GM19023 (cell line): ENCODE results near the gene MS4A10.

Experiments
- ATAC-seq: cut with Tn5 transposase; IDR thresholded peaks from one replicate; pipeline ENCODE4 v1.9.1; 2021; ENCODE audit warnings: mild to moderate bottlenecking, moderate library complexity; ENCODE audit not compliant: unreplicated experiment

MS4A10 gene

GRCh38 chr11:60785806-60786361 is 751 bp downstream of the MS4A10 start:
- no peak for ATAC-seq

GRCh38 chr11:60786811-60787567 is 1.9 kb downstream of the MS4A10 start:
- ATAC-seq: no peak

- ATAC-seq: no peak
Measured at GRCh38 chr11:60788401-60789125, 3.4 kb downstream of the MS4A10 start.

- no peak for ATAC-seq
Measured at GRCh38 chr11:60790726-60791125, 5.6 kb downstream of the MS4A10 start.

DNA sequence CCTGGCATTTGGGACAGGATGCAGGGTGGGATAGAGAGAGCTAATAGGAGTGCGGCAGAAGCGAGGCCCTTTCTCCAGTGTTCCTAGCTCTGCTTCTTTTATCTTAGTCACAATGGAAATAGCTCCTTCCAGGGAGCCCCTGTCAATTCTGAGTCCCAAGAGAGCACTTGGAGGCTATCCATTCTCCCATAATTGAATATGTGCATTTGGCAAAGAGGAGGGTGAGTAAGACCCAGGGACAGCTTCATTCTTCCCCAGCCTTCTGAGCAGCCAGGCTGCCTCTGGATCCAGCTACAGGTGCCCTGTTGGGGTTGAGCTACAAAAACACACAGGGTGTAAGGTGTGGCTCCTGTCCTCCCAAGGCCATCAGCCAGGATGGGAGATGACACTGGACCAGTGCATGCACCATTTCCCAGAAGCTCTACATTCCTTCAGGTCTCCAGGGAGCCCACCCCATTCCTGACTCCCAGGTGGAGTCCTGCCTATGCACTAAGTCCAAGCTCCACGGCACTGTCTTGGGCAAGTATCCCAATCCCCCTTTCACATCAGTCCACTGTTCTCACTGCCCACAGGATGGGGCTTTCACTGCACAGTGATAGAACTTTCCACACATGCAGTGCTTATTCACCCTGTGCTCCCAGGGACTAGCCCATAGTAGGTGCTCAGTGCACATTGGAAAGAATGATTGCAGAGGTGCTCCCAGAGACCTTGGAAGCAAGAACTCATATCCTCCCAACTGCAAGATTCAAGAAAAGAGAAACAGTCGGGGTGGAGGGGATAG is 6.2 kb downstream of the MS4A10 start:
- no peak for ATAC-seq

- no peak for ATAC-seq
Measured at GRCh38 chr11:60792521-60792920, 7.4 kb downstream of the MS4A10 start.

DNA sequence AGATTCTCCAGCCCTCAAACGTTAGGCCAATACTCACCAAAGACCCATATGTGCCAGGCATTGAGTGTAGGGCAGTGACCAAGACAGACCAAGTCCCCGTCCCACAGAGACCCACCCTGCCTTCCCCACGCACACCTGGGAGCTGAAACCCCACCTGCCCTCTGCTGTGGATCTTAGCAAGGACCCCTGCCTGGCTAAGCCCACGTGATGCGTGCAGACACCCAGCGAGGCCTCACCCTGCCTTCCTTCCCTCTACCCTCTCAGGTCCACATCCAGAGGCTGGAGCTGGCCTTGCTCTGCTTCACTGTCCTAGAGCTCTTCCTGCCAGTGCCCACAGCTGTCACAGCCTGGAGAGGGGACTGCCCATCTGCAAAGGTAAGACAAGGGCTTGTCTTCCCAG is 10.2 kb downstream of the MS4A10 start:
- ATAC-seq: no peak

DNA sequence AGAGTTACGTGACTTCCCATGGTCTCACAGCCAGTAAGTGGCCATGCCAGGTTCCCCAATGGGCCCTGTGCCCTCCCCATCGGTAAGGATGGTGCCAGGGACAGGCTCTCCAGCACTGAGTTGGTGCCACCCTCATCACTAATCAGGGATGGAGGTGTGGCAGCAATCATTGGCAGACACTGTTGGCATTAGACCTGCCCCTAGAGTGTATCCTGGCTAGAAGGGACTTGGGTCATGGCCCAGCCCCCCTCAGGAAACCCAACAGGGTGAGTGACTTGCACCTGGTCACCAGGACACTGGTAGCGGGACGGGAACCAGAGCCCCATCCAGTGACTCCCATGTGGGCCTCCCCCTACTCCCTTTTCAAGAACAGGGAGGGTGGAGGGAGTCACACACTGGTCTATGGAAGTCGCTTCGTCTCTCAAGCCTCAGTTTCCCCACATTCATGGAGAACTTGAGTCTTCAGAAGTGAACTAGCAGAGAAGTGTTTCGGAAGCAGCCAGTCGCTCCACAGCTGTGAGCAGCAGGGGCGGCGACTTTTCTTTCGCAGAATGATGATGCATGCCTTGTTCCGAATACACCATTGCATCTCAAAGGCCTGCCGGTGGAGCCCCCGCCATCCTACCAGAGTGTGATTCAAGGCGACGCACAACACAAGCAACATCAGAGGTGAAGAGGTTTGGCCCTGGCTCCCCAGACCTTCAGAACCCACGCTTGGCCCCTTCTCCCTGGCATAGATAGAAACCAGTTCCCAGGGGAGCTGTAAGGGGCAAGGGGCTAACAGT is 12.9 kb downstream of the MS4A10 start:
- no peak for ATAC-seq

- ATAC-seq: no peak
Measured at GRCh38 chr11:60798631-60799030, 13.5 kb downstream of the MS4A10 start.

- no peak for ATAC-seq
Measured at GRCh38 chr11:60801194-60801593, 16.1 kb downstream of the MS4A10 start.

DNA sequence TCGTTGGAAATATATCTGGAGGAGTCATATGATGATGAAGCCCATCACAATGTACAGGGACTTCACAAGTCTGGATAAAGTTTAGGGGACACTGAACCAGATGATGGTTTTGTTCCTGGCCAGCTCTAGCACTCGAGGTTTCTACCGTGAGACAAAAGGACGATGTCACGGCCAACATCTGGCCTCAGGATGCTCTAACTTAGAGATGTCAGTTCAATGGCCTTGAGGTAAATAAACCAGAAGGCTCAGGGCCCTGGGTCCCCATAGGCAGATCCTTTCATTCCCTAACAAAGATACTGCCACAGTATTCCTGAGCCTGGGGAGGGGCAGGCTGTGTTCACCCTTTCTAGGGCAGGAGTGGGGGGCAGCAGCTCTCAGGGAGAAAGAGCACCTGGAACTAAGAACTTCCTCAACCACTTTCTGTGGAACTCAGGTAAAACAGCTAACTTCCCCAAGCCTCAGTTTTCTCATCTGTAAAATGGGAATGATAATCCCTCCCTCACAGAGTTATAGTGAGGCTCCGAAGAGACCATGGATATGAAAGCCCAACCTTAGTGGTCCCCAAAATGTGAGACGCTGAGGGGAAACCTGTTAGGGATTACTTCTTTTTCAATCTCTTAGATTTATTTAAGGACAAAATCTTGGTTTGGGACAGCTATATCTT is 18.3 kb downstream of the MS4A10 start:
- ATAC-seq: no peak

DNA sequence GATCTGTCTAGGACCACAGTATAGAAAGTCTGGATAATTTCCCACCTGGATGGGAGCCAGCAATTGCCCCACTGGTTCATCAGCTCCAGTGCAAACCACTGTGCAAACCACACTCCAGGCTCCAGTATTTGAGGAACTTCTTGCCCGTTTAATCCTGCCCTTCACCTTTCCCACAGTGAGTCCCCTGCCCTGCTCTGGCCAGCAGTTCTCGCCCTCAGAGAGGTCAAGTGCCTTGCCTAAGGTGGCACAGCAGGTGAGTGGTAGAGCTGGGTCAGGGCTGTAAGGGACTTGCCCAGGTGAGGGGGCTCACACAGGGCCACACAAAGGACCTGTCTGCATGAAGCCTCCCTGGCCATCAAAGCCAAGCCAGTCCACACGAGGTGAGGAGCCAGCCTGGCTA is 24.1 kb downstream of the MS4A10 start:
- no peak for ATAC-seq

GRCh38 chr11:60809691-60810090 is 24.6 kb downstream of the MS4A10 start:
- ATAC-seq: no peak

DNA sequence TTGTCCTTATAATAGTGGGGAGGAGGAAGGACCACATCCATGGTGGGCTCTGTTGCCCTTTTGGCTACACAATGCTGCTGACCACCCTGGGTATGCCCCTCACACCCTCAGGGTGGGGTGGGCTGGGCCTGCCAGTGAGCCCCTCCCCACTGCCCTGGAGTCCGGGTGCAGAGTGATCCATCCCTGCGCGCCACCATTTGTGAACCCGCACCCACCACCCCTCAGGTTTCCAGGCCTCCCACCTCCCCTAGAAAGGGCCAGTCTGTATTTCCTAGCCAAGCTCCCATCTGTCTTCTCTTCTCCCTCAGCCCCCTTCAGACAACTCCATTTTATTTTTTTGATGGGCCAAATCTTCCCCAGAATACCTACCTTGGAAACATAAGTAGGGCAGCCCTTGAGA is 25.0 kb downstream of the MS4A10 start:
- ATAC-seq: no peak

GRCh38 chr11:60810569-60810968 is 25.4 kb downstream of the MS4A10 start:
- no peak for ATAC-seq

DNA sequence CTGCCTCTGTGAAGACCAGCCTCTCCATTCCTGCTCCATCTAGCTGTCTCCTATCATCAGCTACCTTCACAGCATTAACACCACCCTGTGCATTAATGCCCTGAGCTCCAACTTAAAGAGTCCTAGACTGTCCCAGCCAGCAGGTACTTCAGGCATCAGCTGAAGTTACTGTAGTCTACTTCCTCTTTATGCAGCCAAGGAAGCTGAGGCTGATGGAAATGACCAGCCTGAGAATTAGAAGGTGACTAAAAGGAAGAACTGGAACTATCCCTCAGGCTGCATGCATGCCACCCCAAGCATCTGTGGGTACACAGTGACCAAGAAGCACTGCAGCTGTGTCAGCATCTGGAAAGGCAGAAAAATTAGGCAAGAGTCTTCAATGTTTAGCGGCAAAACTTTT is 28.2 kb downstream of the MS4A10 start:
- no peak for ATAC-seq

DNA sequence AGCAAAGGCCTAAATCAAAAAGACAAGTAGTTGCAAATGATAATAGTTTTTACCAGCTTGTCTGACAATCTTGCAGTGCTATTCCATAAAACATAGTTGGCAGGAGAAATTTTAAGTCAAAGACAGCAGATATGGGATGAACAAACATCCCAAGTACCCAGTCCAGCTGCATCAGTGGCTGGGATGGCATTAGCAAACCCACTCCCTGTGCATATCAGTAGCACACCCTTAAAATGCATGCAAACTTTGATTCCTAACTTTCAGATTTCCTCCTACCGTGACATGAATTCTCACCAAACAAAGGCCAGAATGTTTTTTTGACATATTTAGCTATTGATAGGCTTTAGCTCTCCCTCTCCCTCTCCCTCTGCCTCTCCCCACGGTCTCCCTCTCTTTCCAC is 29.0 kb downstream of the MS4A10 start:
- ATAC-seq: no peak

DNA sequence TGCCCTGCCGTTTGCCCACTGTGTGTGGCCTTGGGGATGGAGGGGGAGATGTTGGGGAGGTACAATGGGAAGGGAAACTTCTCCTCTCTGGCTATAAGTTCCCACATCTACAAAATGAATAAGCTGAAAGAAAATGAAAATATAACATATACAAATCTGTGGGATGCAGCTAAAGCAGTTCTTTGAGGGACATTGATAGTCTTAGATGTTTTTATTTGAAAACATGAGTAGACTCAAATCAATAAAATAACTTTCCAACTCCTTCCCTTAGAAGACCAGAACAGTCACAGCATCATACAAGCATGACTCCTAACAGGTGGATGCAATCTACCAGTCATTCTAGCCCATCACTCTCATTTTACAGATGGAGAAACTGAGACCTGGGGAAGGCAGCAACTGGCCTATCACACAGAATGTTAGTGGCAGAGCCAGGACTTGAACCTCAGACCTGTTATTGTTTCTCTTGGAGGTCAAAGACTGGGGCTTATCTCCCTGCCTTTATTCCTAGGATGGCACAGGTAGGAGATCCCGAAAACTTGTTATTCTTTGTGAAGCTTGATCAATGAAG is 31.5 kb downstream of the MS4A10 start:
- no peak for ATAC-seq

DNA sequence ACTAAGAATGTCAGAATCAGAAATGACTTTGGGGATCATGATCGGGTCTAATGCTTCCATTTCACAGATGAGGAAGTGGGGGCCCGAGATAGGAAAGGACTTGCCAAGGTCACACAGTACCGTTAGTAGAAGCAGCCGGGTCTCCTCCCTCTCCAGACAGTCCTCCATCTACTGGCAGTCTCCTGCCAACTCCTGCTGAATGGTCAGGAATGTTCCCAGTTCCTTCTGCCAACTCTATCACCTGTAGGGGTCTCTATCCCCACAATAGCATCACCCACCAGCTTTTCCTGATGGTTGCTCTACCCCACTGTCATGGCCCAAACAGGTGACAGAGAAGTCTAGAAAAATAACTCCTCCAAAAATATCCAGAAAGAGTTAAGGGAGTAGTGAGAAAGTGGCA is 32.9 kb downstream of the MS4A10 start:
- ATAC-seq: no peak
